ENCODE measurements around the gene FBXO46.
A peak's percentile ranks its signal among the peaks of the same experiment; 100 is the strongest.

- no peak for TF ChIP-seq POLR2A (IDR thresholded peaks at IDR 0.05; ENCODE audit: low read depth, low read length)
- TF ChIP-seq, protein P1, sequence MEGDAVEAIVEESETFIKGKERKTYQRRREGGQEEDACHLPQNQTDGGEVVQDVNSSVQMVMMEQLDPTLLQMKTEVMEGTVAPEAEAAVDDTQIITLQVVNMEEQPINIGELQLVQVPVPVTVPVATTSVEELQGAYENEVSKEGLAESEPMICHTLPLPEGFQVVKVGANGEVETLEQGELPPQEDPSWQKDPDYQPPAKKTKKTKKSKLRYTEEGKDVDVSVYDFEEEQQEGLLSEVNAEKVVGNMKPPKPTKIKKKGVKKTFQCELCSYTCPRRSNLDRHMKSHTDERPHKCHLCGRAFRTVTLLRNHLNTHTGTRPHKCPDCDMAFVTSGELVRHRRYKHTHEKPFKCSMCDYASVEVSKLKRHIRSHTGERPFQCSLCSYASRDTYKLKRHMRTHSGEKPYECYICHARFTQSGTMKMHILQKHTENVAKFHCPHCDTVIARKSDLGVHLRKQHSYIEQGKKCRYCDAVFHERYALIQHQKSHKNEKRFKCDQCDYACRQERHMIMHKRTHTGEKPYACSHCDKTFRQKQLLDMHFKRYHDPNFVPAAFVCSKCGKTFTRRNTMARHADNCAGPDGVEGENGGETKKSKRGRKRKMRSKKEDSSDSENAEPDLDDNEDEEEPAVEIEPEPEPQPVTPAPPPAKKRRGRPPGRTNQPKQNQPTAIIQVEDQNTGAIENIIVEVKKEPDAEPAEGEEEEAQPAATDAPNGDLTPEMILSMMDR (IDR thresholded peaks at IDR 0.05; ENCODE audit: extremely low read depth in 1 of 2, insufficient read depth in 1 of 2, low read depth in 1 of 2, low read length in 2 of 2) = peak; percentile 51 to 67
- TF ChIP-seq, protein P2, sequence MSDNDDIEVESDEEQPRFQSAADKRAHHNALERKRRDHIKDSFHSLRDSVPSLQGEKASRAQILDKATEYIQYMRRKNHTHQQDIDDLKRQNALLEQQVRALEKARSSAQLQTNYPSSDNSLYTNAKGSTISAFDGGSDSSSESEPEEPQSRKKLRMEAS (IDR thresholded peaks at IDR 0.05; ENCODE audit: insufficient read depth, insufficient read length) = no peak
- TF ChIP-seq EZH2 (IDR thresholded peaks at IDR 0.05; ENCODE audit: borderline replicate concordance, low read depth, low read length, severe bottlenecking) = no peak
Observed at GRCh38 chr19:45779231-45780145, 48.8 kb upstream of the FBXO46 start.

Data from endothelial cell of umbilical vein (primary cell).